ENCODE results near the gene NUB1.

NUB1 gene

DNA sequence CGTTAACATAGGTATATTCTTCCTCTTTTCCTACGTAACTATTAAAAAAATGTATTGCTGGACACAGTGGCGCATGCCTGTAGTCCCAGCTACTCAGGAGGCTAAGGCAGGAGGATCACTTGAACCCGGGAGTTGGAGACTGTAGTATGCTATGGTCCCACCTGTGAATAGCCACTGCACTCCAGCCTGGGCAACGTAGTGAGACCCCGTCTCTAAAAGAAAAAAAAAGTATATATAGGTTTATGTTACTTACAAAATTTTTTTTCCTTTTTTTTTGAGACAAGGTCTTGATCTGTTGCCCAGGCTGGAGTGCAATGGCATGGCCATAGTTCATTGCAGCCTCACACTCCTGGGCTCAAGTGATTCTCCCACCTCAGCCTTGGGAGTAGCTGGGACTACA, 5.6 kb downstream of the NUB1 start:
- DNase-seq = no peak

DNA sequence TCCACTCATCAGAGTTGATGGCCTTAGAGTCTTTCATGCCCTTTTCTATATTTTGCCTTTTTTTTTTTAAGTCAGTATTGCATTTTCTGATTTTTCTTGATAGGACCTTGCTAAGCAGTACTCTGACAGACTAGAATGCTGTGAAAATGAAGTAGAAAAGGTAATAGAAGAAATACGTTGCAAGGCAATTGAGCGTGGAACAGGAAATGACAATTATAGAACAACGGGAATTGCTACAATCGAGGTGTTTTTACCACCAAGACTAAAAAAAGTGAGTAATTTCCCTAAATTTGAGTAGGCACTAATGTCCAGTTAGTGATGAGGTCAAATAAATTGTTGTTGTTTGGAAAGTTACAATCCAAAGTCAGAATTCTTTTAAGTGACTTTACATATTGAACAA, 7.4 kb downstream of the NUB1 start:
- DNase-seq = no peak

DNA sequence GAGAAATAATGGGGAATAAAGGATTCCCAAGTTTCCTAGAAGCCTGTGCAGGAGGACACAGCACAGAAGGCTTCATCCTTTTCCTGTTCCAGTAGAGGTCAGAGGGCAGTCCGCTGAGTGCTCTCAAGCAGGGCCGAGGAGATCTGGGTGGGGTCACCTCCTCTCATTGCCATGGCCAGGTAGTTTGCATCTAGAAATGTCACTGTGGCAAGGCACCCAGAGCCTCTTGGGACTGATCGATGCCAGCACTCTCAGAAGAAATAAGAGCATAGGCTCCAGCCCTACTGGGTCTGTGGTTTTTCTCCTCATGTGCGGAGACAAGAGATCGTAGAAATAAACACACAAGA, 7.9 kb downstream of the NUB1 start:
- no peak for DNase-seq

DNA sequence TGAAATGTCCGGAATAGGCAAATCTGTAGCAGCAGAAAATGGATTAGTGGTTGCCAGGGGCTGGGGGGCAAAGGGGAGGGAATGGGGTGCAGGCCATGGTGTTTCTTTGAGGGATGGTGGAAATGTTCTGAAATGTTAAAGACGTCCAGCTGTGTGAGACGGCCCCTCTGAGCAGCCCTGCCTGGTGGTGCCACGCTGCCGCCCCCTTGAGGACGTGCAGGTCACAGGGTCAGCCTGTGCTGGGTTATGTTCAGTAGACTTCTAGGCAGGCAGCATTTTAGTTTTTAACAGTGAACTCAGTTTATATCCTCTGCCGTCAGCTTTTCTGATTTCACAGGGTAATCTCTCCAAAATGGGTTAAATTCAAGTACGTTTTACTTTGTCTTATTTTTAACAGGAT, 9.4 kb downstream of the NUB1 start:
- no peak for DNase-seq

DNA sequence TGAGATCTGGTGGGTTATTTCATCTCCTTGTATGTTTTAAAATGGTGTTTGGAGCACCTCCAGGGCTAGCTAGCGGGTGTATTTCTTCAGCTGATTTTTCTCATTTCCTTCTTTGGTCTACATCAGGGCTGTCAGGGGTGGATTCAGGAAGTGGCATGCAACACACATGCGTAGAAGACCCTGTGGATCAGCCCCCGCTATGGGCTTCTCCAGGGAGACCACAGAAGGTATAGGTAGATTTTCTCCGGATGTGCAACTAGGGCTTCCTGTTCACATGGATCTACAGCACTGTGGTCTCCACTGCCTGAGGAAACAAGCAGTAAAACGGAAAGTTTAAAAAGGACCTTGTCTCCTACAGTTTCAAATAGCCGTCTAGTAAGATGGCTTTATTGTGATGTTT, 10.4 kb downstream of the NUB1 start:
- DNase-seq = no peak

DNA sequence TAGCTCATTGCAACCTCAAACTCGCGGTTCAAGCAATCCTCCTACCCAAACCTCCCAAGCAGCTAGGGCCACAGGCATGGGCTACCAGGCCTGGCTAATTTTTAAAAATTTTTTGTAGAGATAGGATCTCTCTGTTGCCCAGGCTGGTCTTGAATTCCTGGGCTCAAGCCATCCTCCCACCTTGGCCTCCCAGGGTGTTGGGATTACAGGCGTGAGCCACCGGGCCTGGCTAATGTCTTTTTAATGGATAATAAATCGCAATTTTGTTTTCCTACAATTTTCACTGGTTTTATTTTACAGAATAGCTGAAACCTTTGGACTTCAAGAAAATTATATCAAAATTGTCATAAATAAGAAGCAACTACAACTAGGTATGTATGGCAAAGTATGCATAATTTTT, 10.9 kb downstream of the NUB1 start:
- no peak for DNase-seq

DNA sequence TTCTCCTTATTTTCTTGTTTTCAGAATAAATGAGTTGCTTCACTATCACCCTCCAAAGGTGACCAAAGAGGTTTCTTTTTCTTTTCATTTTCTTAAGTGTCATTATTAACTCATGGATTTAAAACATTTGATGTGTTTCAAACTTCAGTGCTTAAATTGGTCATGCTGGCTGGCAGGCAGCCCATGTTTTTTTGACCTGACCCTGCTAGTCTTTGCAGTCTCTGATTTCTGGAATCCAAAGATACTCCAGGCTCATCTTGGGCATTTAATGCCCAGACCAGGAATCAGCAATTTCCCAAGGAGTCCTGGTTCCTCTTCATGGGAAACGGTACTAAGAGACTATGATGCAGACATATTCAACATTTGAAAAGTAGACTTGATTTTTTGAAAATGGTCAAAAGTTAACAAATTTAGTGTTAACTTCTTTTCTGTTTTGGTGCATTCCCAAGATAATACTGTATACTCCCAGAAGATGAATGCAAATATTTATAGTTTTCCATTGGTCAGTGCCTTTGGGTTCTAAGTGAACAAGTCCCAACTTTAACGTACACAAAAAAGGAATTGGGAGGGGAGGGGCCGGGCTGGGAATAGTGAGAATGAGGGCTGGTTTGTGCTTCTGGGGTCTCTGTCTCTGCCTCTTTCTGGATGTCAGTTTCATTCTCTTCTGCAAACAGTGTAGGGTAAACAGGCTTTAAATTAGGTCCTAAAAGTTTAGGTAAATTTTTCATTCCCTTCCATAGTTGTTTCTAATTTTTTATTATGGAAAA, 19.8 kb downstream of the NUB1 start:
- DNase-seq = no peak

DNA sequence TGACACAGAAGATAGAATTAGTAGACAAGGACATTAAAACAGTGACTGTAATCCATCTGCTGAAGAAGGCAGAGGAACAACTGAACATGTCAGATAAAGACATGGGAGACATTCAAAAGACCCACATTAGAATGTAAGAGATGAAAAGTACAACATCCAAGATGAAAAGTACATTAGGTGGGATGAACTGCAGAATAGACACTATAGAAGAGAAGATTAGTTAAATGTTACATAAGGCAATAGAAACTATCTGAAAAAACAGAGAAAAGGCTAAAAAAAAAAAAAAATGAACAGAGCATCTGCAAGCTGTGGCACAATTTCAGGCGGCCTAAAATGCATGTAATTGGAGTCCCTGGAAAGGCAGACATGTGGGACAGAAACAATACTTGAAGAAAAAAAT, 21.6 kb downstream of the NUB1 start:
- DNase-seq = no peak

DNA sequence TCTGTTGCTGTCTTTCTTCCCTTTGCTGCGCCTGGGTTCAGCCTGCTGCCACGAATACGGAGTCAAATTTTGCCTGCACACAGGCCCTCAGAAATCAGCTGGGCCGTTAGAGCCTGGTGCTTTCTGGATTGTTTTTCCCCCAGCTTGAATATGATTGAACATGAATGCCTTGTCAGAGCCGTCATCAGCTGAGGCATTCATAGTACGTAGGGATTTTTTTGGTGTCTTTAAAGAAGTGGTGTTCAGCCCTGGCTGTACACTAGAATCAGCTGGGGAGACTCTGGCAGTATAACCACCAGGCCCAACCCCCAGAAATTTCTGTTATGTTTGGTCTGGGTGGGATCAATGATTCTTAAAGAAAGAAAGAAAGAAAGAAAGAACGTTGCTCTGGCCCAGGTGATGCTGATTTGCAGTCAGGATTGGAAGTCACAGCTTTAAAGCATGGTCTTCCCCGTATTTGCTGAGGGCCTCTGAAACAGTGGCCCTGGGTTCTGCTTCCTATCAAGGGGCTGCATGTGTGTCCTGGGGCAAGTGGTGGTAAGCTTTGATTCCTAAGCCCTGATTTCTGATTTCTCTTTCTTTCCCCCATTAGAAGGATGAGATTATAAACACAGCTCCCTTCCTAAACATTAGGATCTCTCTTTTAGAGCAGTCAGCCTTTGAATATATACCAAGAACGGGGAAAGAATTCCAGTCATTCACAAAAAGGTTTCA, 24.7 kb downstream of the NUB1 start:
- DNase-seq = no peak

DNA sequence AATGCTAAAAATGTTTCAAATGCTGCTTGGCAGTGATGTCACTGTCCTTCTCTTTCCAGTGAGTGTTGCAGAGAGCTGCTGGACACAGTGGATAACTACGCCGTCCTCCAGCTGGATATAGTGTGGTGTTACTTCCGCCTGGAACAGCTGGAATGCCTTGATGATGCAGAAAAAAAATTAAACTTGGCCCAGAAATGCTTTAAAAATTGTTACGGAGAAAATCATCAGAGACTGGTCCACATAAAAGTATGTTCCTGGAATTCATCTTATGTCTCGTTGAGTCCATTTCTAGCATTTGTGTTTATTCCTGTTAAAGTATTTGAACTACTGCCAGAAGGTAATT, 25.2 kb downstream of the NUB1 start:
- DNase-seq = no peak

DNA sequence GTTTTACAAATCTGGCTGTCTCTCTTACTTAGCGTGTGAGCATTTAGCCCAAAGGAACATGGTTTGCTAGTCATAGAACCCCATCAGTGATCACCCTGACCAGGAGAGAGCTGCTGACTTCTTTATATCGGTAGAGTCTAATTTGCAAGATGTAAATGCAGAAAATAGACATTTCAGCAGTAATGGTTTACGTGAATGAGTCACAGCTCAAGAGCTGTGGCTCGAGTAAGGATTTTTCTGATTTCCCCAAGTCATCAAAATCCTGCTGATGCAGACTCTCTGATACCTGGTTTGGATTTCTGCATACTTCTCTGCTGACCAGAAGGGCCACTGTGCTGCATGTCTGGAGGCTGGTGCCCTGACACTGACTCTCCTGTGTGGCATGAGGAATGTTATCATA, 25.7 kb downstream of the NUB1 start:
- no peak for DNase-seq

DNA sequence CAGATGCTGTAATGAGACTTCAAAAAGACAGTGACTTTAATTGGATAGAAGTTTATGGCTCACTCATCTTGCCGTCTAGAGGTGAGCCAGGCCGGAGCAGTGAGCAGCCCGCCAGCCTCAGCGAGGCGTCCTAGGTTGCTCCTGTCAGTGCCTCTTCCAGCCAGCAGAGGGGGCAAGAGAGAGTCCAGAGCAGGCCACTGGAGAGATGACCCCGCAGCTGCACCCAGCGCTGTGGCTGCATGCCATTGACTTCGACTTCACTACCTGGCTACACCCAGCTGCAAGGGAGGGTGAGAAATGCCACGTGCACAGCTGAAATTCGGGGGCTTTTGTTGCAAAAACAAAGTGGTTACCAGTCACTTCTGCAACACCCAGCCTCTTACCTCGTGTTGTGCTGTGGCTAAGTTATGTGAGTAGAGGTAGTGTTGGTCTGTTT, 26.5 kb downstream of the NUB1 start:
- no peak for DNase-seq

DNA sequence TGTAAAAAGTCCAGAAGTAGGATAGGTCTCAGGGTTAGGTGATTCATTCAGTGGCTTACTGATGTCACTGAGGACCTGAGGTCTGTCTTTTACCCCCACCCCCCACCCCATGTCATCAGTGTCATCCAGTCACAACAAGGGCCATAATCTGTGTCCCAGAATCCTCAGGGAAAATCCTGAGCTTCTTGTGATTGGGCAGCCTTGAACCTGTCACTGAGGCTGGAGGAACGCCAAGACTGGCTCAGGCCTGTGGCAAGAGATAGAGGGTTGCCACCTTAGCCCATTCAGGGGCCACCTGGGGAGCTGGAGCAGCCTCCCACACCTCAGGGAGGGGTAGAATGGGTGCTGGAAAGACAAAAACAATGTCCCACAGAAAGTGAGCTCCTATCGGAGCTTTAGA, 29.7 kb downstream of the NUB1 start:
- no peak for DNase-seq

DNA sequence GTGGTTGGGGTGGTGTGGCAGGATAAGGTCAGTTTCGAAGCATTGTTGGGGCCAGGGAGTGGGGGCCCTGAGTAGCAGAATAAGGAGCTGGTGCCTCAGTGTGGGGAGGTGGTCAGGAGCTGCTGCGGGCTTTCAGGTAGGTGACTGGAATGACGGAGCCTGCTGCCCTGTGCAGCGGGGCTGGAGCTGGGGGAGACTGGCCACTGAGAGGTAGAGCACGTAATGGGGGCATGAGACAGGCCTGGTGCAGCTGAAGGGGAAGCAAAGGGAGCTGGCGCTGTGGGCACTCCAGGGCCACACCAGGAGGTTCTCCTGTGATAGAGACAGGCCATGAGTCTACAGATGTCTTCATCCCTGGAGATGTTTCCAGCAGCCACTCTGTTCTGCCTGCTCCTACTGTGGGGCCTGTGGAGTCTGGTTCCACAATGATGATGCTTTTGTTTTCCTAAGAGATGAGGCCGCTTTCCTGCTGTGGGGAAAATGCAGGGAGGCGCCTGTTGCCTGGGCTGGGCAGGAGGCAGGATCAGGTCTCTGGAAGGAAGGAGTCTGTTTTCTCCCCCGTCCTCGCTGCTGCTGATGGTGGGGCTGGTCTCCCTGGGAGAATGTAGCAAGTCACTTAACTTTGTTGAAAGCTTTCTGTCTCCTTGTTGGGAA, 31.1 kb downstream of the NUB1 start:
- no peak for DNase-seq

DNA sequence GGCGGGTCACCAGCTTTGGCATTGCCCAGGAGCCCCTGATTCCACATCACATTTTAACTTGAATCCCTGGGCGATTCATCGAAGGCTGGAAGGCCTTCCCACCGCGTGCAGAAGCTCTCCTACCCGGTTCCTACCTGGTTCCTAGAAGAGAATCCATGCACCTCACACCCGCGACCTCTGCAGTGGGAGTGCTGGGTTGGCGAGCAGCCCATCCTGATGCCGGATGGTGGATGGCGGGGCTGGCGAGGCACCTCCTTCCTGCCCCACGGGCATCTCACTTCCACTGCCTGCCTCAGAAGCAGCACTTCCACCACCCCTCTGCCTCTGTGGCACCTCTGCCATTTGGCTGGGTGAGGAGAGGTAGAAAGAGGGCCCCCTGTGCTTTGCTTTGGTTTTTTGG, 32.0 kb downstream of the NUB1 start:
- DNase-seq = no peak

DNA sequence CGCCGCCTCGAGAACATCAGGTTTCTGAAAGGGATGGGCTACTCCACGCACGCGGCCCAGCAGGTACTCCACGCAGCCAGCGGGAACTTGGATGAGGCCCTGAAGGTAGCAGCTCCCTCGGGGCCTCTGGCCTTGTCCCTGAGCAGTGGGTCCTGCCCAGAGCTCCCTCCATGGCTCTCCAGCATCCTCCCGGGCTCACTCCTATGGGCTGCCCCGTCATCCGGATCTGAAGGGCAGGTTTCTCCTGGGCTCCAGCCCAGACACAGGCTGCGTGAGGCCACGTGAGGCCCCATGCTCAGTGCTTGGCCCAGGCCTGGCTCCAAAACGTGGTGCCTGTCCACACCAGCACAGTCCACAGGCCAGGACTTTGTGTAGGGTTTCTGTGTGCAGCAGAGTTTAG, 32.5 kb downstream of the NUB1 start:
- DNase-seq = no peak

DNA sequence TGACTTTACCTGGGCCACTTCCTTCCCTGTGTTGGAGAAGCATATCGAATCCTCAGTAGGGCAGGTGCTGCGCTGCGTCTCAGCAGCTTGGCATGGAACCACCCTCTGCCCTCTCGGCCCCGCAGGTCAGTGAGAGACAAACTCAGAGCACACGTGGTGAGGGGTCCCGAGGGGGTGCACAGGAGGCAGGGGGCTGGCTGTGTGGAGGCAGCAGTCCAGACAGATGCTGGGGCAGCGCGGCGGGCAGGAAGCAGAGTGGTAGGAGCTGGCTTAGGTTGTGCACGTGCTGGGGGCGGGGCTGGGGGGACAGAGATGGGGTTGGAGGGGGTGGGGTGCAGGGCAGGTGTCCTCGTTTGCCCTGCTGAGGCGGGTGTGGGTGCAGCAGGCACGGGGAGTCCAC, 33.1 kb downstream of the NUB1 start:
- DNase-seq = no peak

DNA sequence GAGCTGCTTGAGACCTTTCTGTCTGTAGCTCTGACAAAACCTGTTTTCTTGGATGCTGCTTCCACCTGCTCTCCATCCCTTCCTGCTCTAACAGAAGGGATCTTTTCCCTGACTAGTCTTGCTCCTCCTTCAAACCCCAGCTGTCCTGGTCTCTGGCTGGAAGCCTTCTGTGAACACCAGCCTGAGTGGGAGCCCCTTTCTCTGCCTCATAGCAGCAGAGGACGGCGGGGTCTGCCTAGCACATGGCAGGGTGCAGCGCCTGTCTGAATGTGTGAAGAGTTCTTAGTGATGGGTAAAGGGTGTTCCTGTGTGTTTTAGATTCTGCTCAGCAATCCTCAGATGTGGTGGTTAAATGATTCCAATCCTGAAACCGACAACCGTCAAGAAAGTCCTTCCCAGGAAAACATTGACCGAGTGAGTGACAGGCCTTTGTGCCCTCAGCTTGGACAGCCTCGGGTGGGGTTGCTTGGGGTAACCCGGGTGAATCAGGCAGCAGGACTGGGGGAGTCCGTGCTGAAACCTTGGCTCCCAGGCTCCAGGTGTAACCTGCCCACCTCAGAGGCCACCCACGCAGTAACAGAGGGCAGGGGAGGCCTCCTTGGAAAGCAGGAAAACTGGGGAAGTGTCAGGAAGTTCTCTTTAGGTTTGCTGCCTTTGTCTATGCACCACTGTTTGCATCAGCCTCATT, 34.1 kb downstream of the NUB1 start:
- no peak for DNase-seq

DNA sequence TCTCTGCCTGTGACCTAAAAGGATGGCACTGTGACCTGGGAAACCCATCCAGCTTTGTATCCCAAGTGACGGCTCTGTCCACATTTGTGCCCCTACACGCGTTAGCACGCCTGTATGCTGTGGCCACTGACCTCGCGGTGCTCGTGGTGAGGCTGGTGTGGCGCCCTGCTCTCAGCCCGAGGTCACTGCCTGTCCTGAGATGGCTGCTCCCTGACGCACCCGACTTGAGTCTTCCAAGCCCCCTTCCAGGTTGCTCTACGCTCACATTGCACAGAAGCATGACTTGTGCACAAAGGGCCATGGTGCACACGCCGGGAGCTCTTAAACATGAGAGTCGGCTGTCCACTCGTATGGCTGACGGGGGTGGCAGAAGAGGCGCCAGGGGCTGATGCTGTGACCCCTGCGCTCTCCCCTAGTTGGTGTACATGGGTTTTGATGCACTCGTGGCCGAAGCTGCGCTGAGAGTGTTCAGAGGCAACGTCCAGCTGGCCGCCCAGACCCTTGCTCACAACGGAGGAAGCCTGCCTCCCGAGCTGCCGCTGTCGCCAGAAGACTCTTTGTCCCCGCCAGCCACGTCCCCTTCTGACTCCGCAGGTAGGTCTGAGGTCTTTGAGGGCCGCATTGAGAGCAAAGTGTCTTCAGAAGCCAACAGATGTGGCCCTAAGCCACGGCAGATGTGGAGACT, 34.7 kb downstream of the NUB1 start:
- no peak for DNase-seq

DNA sequence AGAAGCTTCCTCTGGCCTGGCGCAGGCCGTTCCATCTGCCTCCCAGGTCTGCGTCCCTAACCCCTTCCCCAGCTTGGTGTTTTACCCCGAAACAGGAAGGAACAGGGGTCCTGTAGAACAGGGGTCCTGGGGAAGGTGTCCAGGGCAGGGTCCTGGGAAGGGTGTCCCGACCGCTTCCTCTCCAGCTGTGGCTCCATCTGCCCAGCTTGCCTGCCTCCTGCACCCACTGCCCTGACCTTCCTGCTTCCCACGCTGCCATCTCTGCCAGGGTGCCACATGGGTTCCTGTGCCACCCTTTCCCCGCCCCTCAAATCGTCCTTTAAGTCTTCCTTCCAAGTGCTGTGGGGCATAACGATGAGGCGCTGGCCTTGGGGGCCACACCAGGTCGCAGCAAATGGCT, 35.8 kb downstream of the NUB1 start:
- no peak for DNase-seq

DNA sequence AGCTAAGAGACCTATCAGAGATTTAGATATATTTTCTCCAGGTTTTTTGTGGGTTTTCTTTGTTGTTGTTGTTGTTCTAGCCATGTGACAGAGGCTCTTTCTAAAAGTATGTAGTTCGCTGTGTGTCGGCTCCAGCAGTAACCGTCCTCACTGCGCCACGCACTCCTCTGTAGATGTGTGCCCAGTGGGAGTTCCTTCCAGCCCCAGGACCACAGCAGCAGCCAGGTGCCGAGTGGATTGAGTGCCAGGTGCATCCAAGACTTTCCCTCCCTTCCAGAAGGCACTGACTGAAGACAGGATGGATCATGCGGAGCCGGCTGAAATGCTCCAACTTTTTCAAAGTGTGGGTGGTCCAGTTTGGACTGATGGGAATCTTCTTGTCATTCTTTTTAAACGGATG, 36.4 kb downstream of the NUB1 start:
- DNase-seq = no peak

DNA sequence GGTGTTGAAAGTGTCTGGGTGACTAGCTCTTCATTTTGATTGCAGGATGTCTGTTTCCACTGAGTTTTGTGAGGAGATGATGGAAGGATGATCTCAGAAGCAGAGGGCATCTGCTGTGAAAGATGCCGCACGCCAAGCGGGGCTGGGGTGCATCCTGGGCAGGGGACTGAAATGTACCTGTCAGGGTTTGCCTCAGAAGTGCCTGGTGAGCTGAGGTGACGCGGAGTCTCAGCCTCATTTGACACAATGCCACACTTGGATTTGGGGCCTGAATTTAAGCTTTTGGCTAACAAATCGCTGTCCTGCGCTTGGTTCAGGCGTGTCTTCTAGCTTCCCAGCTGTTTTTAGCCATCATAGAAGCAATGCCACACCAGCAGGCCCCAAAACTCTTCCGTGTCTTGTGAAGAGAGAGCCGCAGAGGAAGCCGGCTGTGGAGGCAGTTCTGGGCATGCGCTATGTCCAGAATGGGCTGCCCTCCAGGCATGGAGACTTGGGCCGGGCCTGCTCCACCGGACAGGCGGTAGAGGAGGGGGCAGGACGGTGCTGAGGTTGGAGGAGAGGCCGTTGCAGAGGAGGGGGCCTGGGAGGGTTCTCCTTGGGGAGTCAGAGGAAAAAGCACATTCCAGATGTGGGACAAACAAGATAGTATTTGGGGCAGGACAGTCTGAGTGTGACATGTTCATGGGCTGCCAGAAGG, 37.0 kb downstream of the NUB1 start:
- DNase-seq = no peak

DNA sequence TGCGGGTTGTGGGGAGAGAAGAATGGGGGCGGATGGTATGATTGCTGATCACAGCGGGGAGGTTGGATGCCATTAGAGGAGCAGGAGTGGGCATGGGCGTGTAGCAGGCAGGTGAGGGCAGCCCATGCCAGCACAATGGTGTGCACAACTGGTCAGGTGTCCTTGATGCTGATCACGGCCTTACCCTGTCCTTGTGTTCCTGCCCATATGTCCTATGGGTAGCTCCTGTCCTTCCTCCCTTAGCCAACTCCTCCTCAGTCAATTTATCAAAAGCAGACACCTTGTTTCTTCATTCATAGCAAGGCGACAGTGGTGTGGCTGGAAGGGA, 37.5 kb downstream of the NUB1 start:
- DNase-seq = no peak
